HepG2 (cell line): Measurements from ENCODE around the gene CCL22. TPM values are rescaled to one million over a fixed set of nuclear protein-coding genes. Genes with fewer than 3 reads are reported as not detected.

Source experiments
- ASH2L ChIP-seq: fragments of 300-600, 200-600 bp; sonication (generic); IDR thresholded peaks from 2 replicates; pipeline ENCODE4 v1.7.0; 2017; ENCODE audit warnings: low read depth, mild to moderate bottlenecking, moderate library complexity, mixed read lengths, low read length; ENCODE audit not compliant: insufficient read length
- BRCA1 ChIP-seq: sonication (generic); formaldehyde crosslinking; IDR thresholded peaks from 2 replicates; pipeline ENCODE4 v1.4.0; 2020; ENCODE audit warnings: missing genetic modification reagents
- CBX2 ChIP-seq, 2 experiments: fragments of 200-600 bp in 1 of 2; sonication (generic); formaldehyde crosslinking in 1 of 2; IDR thresholded peaks; 2 replicates each; pipeline versions ENCODE4 v1.7.0 to v1.8.1; 2018 to 2022; ENCODE audit warnings: low read depth in 2 of 2, low read length in 1 of 2, mild to moderate bottlenecking in 1 of 2, missing genetic modification reagents in 1 of 2
- CC2D1A ChIP-seq: sonication (generic); formaldehyde crosslinking; IDR thresholded peaks from 2 replicates; pipeline ENCODE4 v1.8.1; 2023; ENCODE audit warnings: mild to moderate bottlenecking, missing genetic modification reagents
- JARID2 ChIP-seq: sonication (generic); formaldehyde crosslinking; IDR thresholded peaks from 2 replicates; pipeline ENCODE4 v1.8.1; 2023; ENCODE audit warnings: missing genetic modification reagents, inconsistent platforms; ENCODE audit not compliant: insufficient replicate concordance
- JUN ChIP-seq: sonication (generic); formaldehyde crosslinking; IDR thresholded peaks from 2 replicates; pipeline ENCODE4 v1.4.0; 2020; ENCODE audit warnings: mild to moderate bottlenecking, missing genetic modification reagents
- MYNN ChIP-seq: sonication (generic); formaldehyde crosslinking; IDR thresholded peaks from 2 replicates; pipeline ENCODE4 v1.4.0; 2020; ENCODE audit warnings: mild to moderate bottlenecking, low read depth, missing genetic modification reagents
- TAF1 ChIP-seq: sonication (generic); formaldehyde crosslinking; IDR thresholded peaks from 2 replicates; pipeline ENCODE4 v1.4.0; 2020; ENCODE audit warnings: missing genetic modification reagents
- ZFP36 ChIP-seq: fragments of 150-350 bp; IDR thresholded peaks from 2 replicates; pipeline ENCODE4 v1.6.1; 2018; ENCODE audit warnings: borderline replicate concordance, low read length, low read depth; ENCODE audit not compliant: partially characterized antibody
- ZNF598 ChIP-seq: sonication (generic); formaldehyde crosslinking; IDR thresholded peaks from 2 replicates; pipeline ENCODE4 v1.5.1; 2020; ENCODE audit warnings: mild to moderate bottlenecking, missing genetic modification reagents, borderline replicate concordance
- polyA plus RNA-seq, 8 experiments: library from polyadenylated mRNA; depleted of rRNA in 3 of 8; stranded (reverse) in 7 of 8; unstranded in 1 of 8; fragments of >200 nt; fragmentation: Illumina TruSeq in 4 of 8; extraction: Trizol in 4 of 8; gene quantifications; 2 replicates each; pipeline versions ENCODE4 v1.2.1 to v1.2.3, GENCODE V29; 2011 to 2016; ENCODE audit warnings: low read depth in 4 of 8, missing spikeins in 1 of 8, mixed read lengths in 1 of 8; ENCODE audit not compliant: insufficient read depth in 1 of 8
- total RNA-seq, 5 experiments: library from RNA; depleted of rRNA; stranded (reverse); fragments of >200 nt; fragmentation: Illumina TruSeq; extraction: Trizol; gene quantifications; 2 replicates each; pipeline ENCODE4 v1.2.3, GENCODE V29; 2016; ENCODE audit warnings: low read depth in 1 of 5
- TF ChIP-seq, protein P1 (sequence below): sonication (generic); formaldehyde crosslinking; IDR thresholded peaks from 2 replicates; pipeline ENCODE4 v1.4.0; 2020; ENCODE audit warnings: missing genetic modification reagents, mild to moderate bottlenecking, borderline replicate concordance
- TF ChIP-seq, protein P2 (sequence below): sonication (generic); formaldehyde crosslinking; IDR thresholded peaks from 2 replicates; pipeline ENCODE4 v1.5.0; 2020; ENCODE audit warnings: missing genetic modification reagents
- TF ChIP-seq, protein P3 (sequence below): sonication (generic); formaldehyde crosslinking; IDR thresholded peaks from 2 replicates; pipeline ENCODE4 v1.4.0; 2020; ENCODE audit warnings: low read depth, missing genetic modification reagents
- TF ChIP-seq, protein P4 (sequence below): sonication (generic); formaldehyde crosslinking; IDR thresholded peaks from 2 replicates; pipeline ENCODE4 v1.4.0; 2020; ENCODE audit warnings: mild to moderate bottlenecking, missing genetic modification reagents
- TF ChIP-seq, protein P5 (sequence below), 2 experiments: sonication (generic) in 1 of 2; formaldehyde crosslinking in 1 of 2; IDR thresholded peaks; 2 replicates each; pipeline versions ENCODE4 v1.4.0 to v1.6.1; 2018 to 2020; ENCODE audit warnings: missing genetic modification reagents in 2 of 2, borderline replicate concordance in 1 of 2, low read depth in 1 of 2, mild to moderate bottlenecking in 1 of 2, missing biosample characterization in 1 of 2

Gene CCL22
- total and polyA plus RNA-seq, 2 of the 13 experiments (the other 11 are each of a cell fraction or from before 2014, with no cell fraction given), result not detected

DNA sequence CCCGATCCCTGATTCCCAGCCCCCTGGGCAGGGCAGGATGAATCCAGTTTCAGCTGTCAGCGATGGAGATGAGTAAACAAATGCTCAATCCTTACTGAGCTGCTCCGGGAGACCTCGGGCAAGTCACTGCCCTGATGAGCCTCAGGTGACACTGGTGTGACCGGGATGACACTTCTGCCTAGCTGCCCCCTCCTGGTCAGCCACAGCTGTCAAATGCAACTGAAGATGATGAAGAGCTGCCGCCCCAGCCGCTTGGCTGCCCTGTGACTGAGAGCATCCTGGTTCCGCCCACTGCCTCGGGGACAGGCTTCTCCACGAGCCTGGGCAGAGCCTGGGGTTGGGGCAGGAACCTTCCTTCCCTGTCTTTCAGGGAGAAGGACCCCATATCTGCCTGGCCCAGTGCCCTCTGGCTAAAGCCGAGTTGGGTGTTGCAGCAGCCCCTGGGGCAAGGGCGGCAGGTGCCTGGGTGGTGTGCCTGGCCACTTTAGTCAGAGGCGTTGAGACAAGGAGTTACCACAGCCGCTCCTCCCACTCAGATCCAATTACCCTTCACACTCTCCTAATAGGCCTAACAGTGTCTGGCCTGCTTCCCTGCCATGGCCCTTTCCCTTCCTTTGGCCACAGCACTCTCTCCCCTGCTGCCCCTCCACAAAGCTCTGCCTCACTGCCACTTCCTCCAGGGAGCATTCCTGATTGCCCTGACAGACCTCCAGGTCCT is 51.4 kb downstream of the CCL22 start (continued):
- peak; percentile 58 for TF ChIP-seq ZFP36
- no peak for TF ChIP-seq CC2D1A (CRISPR knock-in tag)
- TF ChIP-seq, protein P1, sequence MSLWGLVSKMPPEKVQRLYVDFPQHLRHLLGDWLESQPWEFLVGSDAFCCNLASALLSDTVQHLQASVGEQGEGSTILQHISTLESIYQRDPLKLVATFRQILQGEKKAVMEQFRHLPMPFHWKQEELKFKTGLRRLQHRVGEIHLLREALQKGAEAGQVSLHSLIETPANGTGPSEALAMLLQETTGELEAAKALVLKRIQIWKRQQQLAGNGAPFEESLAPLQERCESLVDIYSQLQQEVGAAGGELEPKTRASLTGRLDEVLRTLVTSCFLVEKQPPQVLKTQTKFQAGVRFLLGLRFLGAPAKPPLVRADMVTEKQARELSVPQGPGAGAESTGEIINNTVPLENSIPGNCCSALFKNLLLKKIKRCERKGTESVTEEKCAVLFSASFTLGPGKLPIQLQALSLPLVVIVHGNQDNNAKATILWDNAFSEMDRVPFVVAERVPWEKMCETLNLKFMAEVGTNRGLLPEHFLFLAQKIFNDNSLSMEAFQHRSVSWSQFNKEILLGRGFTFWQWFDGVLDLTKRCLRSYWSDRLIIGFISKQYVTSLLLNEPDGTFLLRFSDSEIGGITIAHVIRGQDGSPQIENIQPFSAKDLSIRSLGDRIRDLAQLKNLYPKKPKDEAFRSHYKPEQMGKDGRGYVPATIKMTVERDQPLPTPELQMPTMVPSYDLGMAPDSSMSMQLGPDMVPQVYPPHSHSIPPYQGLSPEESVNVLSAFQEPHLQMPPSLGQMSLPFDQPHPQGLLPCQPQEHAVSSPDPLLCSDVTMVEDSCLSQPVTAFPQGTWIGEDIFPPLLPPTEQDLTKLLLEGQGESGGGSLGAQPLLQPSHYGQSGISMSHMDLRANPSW (CRISPR knock-in tag), result no peak
- TF ChIP-seq ZNF598 (CRISPR knock-in tag), result no peak
- TF ChIP-seq, protein P2, sequence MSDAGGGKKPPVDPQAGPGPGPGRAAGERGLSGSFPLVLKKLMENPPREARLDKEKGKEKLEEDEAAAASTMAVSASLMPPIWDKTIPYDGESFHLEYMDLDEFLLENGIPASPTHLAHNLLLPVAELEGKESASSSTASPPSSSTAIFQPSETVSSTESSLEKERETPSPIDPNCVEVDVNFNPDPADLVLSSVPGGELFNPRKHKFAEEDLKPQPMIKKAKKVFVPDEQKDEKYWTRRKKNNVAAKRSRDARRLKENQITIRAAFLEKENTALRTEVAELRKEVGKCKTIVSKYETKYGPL (CRISPR knock-in tag), result no peak
- TF ChIP-seq MYNN, result no peak
- TF ChIP-seq, protein P3, sequence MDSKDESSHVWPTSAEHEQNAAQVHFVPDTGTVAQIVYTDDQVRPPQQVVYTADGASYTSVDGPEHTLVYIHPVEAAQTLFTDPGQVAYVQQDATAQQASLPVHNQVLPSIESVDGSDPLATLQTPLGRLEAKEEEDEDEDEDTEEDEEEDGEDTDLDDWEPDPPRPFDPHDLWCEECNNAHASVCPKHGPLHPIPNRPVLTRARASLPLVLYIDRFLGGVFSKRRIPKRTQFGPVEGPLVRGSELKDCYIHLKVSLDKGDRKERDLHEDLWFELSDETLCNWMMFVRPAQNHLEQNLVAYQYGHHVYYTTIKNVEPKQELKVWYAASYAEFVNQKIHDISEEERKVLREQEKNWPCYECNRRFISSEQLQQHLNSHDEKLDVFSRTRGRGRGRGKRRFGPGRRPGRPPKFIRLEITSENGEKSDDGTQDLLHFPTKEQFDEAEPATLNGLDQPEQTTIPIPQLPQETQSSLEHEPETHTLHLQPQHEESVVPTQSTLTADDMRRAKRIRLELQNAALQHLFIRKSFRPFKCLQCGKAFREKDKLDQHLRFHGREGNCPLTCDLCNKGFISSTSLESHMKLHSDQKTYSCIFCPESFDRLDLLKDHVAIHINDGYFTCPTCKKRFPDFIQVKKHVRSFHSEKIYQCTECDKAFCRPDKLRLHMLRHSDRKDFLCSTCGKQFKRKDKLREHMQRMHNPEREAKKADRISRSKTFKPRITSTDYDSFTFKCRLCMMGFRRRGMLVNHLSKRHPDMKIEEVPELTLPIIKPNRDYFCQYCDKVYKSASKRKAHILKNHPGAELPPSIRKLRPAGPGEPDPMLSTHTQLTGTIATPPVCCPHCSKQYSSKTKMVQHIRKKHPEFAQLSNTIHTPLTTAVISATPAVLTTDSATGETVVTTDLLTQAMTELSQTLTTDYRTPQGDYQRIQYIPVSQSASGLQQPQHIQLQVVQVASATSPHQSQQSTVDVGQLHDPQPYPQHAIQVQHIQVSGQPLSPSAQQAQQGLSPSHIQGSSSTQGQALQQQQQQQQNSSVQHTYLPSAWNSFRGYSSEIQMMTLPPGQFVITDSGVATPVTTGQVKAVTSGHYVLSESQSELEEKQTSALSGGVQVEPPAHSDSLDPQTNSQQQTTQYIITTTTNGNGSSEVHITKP (CRISPR knock-in tag), result no peak
- TF ChIP-seq BRCA1 (CRISPR knock-in tag), result no peak
- TF ChIP-seq JARID2 (CRISPR knock-in tag), result no peak
- no peak for TF ChIP-seq ASH2L
- no peak for TF ChIP-seq CBX2 (IDR thresholded peaks at IDR 0.05; ENCODE audit: low read depth, low read length)
- no peak for TF ChIP-seq CBX2 (CRISPR knock-in tag; IDR thresholded peaks at IDR 0.05; ENCODE audit: low read depth)
- TF ChIP-seq TAF1 (CRISPR knock-in tag), result no peak
- TF ChIP-seq, protein P4, sequence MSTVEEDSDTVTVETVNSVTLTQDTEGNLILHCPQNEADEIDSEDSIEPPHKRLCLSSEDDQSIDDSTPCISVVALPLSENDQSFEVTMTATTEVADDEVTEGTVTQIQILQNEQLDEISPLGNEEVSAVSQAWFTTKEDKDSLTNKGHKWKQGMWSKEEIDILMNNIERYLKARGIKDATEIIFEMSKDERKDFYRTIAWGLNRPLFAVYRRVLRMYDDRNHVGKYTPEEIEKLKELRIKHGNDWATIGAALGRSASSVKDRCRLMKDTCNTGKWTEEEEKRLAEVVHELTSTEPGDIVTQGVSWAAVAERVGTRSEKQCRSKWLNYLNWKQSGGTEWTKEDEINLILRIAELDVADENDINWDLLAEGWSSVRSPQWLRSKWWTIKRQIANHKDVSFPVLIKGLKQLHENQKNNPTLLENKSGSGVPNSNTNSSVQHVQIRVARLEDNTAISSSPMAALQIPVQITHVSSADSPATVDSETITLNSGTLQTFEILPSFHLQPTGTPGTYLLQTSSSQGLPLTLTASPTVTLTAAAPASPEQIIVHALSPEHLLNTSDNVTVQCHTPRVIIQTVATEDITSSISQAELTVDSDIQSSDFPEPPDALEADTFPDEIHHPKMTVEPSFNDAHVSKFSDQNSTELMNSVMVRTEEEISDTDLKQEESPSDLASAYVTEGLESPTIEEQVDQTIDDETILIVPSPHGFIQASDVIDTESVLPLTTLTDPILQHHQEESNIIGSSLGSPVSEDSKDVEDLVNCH (CRISPR knock-in tag), result no peak
- TF ChIP-seq JUN (CRISPR knock-in tag), result no peak
- TF ChIP-seq, protein P5, sequence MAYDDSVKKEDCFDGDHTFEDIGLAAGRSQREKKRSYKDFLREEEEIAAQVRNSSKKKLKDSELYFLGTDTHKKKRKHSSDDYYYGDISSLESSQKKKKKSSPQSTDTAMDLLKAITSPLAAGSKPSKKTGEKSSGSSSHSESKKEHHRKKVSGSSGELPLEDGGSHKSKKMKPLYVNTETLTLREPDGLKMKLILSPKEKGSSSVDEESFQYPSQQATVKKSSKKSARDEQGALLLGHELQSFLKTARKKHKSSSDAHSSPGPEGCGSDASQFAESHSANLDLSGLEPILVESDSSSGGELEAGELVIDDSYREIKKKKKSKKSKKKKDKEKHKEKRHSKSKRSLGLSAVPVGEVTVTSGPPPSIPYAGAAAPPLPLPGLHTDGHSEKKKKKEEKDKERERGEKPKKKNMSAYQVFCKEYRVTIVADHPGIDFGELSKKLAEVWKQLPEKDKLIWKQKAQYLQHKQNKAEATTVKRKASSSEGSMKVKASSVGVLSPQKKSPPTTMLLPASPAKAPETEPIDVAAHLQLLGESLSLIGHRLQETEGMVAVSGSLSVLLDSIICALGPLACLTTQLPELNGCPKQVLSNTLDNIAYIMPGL (CRISPR knock-in tag; IDR thresholded peaks at IDR 0.05; ENCODE audit: borderline replicate concordance in 1 of 2, low read depth in 1 of 2), result 0 out of 4 replicates have a peak, but pooled peaks of 1 of the 2 experiments have one; percentile 34
